A204.1 (cell line): Measurements from ENCODE around the gene UCHL1.
"Not testable (repeated sequence)": the region's sequence is repeated elsewhere in the genome, so short reads cannot be mapped to it uniquely, and the experiment has no call there.

ENCODE experiments used
- FAIRE-seq: peaks from 2 replicates; lab custom pipeline; 2012; peaks lifted over from hg19 to GRCh38; lab: Jason Lieb, UNC

UCHL1 gene

DNA sequence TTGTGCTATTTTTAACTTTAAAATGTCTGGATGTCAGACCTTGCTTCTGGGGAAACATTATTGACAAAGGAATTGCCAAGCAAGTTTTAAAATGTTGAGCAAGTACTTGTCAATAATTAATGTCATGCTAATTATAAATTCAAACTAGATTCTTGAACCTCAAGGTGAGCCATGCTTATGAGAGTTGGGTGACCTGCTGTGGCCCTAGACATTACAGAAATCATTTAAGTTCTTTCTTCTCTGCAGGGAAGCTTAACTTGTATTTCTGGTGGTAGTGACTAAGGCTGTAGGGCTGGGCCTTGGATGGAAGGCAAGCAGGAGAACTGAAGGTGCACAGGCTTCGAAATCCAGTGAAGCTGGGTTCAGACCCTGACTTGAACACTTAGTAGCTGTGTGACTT is 14.8 kb upstream of the UCHL1 start:
- no peak for FAIRE-seq

DNA sequence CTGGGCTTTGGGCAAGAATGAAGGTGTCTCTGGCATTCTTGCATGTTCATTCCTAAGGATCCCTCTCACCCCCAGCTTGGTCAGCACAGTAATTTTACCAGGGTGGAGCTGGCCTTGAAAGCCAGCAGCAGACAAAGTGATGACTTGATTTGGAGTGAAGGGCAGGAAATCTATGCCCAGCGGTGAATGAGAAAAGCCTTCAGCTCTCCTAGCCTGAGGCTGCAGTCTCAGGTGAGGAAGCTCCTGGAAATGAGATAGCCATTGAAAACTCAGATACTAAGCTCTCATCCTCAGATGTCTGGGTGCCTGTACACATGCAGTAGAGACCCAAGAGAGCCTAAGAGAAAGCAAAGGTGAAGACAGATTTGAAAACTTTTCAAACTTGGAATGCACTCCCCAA is 10.7 kb upstream of the UCHL1 start:
- FAIRE-seq, result no peak

DNA sequence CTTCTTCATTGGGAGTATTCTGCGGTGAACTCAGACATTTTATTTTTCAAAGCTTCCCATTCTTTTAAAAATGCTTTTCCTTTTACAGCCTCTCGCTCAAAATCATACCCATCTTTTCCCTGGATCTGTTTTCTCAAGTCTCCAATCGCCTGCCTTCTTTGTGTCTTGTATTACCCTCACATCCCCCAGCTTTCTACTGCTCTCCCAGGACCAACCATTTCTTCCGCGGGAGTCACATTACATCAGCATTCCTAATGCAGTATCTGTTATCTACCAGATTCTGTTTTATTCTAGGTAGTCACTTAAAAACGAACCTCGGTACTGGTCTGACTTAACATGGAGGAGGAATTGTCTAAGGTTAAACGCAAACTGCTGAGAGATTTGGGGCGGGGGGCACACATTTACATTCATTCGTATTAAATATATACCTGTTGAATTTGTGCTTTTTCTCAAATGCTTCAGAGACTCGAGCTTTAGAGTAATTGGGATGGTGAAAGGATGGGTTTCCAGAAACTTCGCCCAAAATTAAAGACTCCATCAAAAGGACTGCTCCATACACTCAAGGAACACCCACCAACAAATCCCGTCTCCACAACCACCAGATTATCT is 493 bp upstream of the UCHL1 start:
- FAIRE-seq, result no peak

DNA sequence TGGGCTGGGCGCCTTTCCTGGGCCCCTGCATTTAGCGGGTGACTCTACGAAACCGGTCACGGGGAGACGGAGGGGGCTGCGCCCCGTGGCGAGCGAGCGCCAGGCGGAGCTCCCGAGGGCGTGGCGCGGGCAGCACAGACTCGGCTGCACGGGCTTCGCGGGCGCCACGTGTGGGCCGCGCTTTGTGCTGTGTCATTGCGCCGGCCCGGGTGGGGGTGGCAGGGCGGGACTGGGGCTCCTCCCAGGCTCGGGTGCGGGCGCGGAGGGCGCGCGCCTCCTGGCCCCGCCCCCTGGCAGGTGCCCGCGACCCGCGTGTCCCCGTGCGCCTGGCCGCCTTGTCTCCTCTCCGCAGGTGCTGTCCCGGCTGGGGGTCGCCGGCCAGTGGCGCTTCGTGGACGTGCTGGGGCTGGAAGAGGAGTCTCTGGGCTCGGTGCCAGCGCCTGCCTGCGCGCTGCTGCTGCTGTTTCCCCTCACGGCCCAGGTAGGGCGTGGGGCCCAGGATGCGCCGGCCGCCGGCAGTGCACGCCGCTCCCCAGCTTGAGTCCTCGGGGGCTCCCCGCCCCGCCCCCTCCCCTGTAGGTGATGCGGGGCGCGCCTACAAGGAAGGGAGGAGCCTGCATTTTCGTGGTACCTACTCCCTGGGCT is 651 bp downstream of the UCHL1 start:
- FAIRE-seq, result no peak

DNA sequence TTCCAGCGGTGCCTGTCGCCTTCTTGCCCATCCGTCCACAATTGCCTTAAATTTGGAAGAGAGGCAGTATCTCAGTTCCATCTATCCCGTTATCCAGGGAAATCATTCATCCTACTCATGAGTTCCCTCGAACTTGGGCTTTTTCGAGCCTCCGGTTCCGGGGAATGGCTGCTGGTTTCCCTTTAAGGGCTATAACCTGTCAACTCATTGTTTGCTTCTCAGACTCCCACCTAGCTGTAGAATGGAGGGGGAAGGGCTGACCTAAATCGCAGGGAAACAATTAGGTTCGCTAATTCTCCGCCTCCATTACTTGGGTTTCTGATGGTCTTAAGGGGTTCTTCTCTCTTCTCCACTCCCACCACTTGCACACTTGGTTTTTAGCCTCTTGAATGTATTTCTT is 1.2 kb downstream of the UCHL1 start:
- no peak for FAIRE-seq

DNA sequence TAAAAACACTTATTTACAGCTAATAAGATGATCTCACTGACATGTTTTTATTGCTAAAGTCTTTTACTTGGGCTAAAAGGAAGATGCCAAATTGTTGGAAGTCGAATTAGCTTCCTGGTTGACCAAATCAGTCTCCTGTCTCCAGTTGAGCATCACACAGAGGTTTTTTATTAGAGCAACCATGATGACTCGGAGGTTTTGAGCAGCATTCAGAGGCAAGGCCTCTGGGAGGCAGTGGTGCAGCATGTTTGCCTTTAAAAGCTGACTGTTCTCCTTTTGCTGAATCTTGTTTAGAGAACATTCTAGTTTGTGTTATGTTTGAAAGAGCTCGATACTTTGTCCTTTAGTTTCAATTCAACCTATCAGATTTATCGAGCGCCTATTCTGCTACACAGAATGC is 2.1 kb downstream of the UCHL1 start:
- FAIRE-seq, result peak; percentile 95

DNA sequence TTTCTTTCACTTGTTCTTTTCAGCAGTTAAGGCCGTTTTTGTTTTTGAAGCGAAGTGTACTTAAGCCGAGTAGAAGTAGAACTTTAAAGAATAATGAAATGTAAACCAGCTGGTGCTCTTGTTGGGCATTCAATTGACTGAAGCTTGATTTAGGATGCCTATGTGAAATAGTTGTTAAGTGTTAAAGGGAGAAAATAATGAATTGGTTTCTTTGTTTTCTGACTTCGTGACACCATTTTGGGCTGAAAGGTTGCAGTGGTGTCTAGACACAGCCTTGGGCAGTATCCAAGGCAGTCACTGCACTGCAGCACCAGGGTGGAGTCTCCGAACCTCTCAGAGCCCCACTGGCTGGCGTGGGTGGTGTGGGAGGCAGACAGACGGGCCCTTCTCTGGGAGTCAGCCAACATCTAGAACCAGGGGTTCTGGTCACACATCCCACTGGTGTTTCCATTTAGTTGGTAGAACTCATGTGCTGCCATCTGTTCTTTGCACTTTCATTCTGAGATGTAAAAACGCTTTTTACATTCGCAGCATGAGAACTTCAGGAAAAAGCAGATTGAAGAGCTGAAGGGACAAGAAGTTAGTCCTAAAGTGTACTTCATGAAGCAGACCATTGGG is 3.5 kb downstream of the UCHL1 start:
- FAIRE-seq, result no peak

DNA sequence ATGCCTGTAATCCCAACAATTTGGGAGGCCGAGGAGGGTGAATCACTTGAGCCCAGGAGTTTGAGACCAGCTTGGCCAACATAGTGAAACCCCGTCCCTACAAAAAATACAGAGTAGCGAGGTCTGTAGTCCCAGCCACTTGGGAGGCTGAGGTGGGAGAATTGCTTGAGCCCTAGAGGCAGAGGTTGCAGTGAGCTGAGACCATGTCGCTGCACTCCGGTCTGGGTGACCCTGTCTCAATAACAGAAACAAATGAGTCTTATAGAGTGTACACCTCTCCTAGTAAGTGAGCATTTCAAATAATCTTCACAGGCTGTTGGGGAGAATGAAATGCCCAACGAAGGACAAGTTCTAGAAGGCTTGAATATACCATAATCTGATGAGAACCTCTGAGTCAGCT is 5.5 kb downstream of the UCHL1 start:
- no peak for FAIRE-seq

DNA sequence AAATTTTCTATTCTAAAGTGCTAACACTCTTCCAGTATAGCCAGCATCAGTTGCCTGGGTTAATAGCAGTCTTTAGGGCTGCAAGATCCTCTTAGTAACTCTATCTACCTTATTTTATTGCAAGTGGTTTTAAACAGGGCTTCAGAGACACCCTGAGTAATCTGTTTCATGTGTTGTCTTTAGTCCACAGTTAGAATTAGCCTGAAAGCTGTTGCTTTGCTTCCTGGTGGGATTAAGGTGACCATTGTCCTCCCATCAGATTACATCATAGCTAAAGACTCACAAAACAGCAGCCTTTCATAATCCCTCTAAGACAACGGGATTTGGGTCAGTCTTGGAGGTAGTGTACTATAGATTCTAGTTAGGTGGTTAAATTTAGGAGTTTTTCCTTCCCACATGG is 7.5 kb downstream of the UCHL1 start:
- no peak for FAIRE-seq

DNA sequence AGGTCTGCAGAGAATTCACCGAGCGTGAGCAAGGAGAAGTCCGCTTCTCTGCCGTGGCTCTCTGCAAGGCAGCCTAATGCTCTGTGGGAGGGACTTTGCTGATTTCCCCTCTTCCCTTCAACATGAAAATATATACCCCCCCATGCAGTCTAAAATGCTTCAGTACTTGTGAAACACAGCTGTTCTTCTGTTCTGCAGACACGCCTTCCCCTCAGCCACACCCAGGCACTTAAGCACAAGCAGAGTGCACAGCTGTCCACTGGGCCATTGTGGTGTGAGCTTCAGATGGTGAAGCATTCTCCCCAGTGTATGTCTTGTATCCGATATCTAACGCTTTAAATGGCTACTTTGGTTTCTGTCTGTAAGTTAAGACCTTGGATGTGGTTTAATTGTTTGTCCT is 11.3 kb downstream of the UCHL1 start:
- FAIRE-seq, result no peak

DNA sequence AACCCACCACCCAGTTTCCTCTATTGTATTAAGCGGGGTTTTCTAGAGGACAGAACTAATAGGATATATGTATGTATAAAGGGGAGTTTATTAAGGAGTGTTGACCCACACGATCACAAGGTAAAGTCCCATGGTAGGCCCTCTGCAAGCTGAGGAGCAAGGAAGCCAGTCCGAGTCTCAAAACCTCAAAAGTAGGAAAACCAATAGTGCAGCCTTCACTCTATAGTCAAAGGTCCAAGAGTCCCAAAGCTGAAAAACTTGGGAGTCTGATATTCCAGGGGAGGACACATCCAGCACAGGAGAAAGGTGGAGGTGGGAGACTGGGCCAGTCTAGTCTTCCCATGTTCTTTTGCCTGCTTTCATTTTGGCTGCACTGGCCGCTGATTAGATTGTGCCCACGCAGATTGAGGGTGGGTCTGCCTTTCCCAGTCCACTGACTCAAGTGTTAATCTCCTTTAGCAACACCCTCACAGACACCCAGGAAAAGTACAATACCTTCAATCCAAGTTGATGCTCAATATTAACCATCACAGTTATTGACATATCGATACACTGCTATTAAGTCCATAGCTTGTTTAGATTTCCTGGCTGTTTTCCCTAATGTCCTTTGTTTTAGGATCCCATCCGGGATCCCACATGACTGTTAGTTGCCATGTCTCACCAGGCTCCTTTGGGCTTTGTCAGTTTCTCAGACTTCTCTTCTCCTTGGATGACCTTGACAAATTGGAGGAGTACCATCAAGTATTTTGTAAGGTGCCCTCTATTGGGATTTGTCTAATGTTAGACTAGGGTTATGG is 12.2 kb downstream of the UCHL1 start:
- no peak for FAIRE-seq

DNA sequence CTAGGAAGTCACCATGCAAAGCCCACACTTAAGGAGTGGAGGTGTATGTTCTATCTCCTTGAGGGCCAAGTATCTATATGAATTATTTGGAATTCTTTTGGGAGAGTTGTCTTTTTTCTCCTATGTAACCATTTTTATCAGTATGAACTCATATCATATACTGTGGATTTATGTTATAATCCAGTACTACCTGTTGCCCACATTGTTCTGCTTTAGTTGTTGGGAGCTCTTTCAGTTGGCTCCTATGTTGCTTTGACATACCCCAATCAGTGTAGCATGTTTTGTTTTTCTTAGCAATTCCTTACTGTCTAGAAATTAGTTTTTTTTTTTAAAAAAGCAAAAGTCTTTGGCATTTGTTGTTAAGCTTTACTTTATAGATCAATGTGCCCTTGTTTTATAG is 13.0 kb downstream of the UCHL1 start:
- FAIRE-seq, result no peak

DNA sequence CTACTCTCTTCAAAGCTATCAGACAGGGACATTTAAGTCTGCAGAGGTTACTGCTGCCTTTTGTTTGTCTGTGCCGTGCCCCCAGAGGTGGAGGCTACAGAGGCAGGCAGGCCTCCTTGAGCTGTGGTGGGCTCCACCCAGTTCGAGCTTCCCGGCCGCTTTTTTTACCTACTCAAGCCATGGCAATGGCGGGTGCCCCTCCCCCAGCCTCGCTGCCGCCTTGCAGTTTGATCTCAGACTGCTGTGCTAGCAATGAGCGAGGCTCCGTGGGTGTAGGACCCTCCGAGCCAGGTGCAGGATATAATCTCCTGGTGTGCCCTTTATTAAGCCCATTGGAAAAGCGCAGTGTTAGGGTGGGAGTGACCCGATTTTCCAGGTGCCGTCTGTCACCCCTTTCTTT is 19.2 kb downstream of the UCHL1 start:
- not testable (repeated sequence) for FAIRE-seq

DNA sequence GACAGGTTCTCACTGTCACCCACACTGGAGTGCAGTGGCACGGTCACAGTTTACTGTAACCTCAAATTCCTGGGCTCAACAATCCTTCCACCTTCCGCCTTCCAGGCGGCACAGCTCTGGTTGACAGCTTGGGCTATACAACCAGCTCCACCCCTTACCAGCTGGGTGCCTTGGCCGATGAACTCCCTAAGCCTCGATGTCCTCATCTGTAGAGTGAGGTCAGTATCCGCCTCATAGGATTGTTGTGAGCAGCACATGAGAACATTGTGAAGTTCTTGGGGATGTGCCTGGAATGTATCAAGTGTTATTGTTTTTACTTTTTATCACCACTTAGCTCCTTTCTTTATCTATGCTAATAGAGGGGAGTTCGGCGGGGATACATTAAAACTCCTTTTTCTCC is 23.3 kb downstream of the UCHL1 start:
- FAIRE-seq, result no peak

DNA sequence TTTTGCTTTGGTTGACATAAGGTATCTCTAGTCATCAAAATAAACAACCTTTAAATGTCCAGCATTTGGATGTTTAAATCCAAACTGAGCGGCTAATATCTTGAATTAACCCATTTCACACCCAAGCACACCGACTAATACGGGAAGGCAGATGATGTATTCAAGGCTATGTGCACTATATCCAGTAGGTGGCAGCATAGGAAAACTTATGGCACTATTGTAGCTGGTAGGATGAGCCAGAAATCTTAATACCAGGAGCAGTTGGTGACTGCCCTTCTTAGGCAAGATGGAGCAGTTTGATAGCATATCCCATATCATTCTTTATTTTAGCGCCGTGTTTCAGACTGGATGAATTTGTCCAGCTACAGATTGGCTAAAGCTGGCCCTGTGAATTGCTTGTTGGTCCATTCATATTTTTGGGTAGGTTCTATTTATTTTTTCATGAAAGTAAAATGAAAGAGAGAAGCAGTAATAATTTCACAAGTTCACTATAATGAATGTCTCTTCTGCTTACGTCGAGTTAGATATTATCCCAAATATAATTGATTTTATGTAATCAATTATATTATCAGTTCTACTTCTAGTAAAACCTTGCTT is 24.4 kb downstream of the UCHL1 start:
- peak; percentile 99 for FAIRE-seq

DNA sequence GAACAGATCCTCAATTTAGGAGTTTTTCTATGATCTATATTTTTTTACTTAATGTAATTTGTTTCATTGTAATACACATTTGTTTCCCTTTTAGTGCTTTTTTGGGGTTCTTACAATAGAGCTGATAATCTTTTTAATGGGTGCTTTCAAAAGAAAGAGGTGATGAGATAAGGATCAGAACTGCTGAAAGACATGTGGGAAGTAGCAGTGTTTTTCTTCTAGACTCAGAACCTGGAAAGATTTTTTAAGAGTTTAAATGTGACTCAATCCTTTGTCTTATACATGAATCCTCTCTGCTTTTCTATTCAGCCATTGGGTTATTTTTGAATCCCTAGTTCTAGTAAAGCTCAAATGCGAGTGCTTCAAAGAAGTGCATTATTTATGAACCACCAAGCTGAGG is 25.6 kb downstream of the UCHL1 start:
- FAIRE-seq, result peak; percentile 85

DNA sequence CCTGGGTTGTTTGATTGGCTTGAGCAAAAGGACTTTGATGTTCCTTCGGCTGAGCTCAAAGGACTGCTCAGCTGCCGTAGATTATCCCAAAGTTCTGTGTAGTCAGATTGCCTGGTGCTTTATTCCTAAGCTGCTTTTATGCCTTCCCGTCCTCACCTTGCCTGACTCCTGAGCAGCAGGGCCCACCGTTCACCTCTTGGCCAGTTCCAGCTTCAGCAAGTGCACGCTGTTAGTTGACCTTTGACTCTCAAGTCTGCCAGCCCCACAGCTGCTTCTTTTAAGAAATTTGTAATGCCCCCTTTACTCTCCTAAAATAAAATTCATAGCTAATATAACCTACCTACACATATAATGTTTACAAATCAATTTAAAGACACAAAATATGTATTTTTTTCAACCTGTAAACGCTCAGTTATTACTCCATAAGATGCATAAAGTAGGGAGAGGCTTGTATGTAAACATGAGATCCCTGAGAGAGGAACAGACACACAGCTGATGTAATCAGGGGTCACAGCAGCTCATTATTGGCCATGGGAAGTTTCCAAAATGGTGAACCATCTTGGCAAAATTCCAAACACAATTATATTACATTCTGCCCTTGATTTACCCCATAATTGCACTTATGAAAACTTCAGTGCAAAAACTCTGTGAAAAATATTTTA is 28.6 kb downstream of the UCHL1 start:
- no peak for FAIRE-seq

DNA sequence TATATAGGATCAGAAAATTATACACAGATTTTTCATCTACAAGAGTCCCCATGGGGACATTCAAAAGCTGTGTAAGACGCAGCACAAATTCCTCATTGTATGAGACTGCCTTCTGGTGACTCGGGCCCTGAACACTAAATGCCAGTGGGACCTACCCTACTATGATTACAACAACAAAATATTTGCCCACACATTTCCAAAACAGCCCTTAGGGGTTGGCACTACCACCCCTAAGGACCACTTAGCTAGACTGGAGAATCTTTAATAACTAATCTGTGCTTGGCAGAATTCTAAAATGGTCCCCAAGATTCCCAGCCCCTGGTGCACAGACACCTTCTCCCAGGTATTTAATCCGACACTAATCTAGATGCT is 29.1 kb downstream of the UCHL1 start:
- FAIRE-seq, result no peak

DNA sequence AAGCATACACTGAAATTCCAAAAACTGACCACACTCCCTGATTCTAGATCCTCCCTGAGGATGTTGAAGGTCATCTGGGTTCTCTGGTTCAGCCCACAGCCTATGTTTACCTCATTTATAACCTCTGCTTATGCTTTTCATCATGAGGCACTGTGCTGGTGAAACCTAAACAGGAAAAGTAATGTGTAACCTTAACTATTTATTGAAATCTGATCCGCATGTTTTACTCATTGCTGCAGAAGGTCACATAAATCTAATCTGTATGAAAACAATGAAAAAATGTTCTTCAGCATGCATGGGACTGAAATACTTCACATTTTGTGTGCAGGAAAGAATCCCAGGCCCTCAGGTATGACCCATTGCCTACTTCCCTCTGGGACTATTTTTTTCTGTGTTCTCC is 30.3 kb downstream of the UCHL1 start:
- no peak for FAIRE-seq

DNA sequence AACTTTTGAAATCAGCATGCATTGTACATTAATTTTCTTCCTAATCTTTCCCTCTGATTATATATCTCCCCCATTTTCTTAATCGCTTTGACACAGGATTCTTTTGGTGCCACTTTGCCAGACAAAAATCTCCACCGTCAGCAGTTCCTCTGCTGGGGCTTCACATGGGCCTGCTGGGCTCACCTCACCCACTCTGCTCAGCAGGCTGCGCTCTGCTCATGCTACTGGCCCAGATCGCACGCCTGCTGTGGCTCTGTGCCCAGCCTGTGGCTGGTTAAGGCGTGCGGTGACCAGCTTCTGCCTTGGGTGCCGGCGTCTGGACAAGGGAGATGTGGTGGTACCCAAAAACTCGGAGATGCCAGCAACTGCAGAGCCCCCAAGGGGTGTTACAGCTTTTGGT is 31.1 kb downstream of the UCHL1 start:
- no peak for FAIRE-seq

DNA sequence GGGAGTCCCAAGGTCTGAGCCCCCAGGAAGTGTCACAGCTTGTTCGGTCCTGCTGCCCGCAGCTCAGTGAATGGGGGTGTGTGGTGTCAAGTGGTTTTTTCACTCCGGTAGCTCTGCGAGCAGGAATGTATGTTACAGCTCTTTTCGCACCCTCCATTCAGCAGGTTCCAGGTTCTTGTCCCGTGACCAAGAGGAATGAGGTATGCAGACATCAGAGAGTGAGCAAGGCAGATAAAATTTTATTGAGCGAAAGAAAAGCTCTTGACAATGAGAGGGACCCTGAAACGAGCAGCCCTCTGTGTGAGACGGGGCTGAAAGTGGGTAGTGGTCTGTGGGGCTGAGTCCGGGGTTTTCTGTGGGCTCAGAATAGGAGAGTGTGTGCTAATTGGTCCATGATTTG is 31.5 kb downstream of the UCHL1 start:
- no peak for FAIRE-seq

DNA sequence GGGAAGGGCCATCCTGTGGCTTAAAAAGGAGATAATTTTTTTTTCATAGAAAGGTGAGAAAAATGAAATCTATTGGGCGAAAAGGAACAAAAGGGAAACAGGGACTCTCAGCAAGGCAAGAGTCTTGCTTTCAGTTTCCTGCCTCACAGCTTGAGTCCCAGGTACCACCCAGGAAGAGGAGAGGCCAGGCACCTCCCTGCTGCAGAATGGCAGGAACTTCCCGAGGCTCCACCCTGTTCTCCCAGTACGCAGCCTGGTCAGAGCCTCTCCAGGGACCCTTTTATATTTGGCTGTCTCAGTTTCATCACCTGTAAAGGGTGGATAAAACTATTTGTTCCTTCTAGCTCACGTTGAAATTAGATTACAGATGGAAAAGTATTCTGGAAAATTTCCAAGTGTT is 33.8 kb downstream of the UCHL1 start:
- no peak for FAIRE-seq
